Measurements from ENCODE around the gene TRIM47. TPM values are rescaled to one million over a fixed set of nuclear protein-coding genes. Genes with fewer than 3 reads are reported as not detected.

Gene TRIM47
- total and polyA plus RNA-seq, 2 of the 13 experiments (the other 11 are each of a cell fraction or from before 2014, with no cell fraction given), result 33.5 to 82.0 TPM

GRCh38 chr17:75904749-75905521, 26.6 kb upstream of the TRIM47 start, which contains the start of gene MRPL38 (continued):
- TF ChIP-seq ELF1 (CRISPR knock-in tag; IDR thresholded peaks at IDR 0.05) (peak; percentile 97), FOSL1 (CRISPR knock-in tag; IDR thresholded peaks at IDR 0.05; ENCODE audit: borderline replicate concordance) (no peak), PCBP2 (optimal IDR thresholded peaks at IDR 0.05; ENCODE audit: low read depth, low read length, poor library complexity, severe bottlenecking) (no peak), NFAT5 (CRISPR knock-in tag; IDR thresholded peaks at IDR 0.05) (no peak; the same call in 1 of the 2 replicates), TBP (CRISPR knock-in tag; IDR thresholded peaks at IDR 0.05) (0 out of 2 replicates have a peak, but pooled peaks have one; percentile 48), ELF3 (CRISPR knock-in tag; IDR thresholded peaks at IDR 0.05) (peak; percentile 93), NR2F1 (CRISPR knock-in tag; IDR thresholded peaks at IDR 0.05) (peak in 1 of 2 experiments; percentile 48; a peak in 2 of 4 replicates), CSRNP2 (CRISPR knock-in tag; conservative IDR thresholded peaks at IDR 0.05; ENCODE audit: low read depth) (no peak), PAX8 (CRISPR knock-in tag; IDR thresholded peaks at IDR 0.05; ENCODE audit: borderline replicate concordance) (0 out of 2 replicates have a peak, but pooled peaks have one; percentile 48), KAT8 (CRISPR knock-in tag; IDR thresholded peaks at IDR 0.05) (peak; percentile 96)
- TF ChIP-seq, protein P1, sequence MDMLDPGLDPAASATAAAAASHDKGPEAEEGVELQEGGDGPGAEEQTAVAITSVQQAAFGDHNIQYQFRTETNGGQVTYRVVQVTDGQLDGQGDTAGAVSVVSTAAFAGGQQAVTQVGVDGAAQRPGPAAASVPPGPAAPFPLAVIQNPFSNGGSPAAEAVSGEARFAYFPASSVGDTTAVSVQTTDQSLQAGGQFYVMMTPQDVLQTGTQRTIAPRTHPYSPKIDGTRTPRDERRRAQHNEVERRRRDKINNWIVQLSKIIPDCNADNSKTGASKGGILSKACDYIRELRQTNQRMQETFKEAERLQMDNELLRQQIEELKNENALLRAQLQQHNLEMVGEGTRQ (IDR thresholded peaks at IDR 0.05; ENCODE audit: low read depth, low read length), result no peak
- TF ChIP-seq, protein P1 (CRISPR knock-in tag; IDR thresholded peaks at IDR 0.05; ENCODE audit: borderline replicate concordance), result no peak; the same call in 1 of the 2 replicates
- TF ChIP-seq, protein P2, sequence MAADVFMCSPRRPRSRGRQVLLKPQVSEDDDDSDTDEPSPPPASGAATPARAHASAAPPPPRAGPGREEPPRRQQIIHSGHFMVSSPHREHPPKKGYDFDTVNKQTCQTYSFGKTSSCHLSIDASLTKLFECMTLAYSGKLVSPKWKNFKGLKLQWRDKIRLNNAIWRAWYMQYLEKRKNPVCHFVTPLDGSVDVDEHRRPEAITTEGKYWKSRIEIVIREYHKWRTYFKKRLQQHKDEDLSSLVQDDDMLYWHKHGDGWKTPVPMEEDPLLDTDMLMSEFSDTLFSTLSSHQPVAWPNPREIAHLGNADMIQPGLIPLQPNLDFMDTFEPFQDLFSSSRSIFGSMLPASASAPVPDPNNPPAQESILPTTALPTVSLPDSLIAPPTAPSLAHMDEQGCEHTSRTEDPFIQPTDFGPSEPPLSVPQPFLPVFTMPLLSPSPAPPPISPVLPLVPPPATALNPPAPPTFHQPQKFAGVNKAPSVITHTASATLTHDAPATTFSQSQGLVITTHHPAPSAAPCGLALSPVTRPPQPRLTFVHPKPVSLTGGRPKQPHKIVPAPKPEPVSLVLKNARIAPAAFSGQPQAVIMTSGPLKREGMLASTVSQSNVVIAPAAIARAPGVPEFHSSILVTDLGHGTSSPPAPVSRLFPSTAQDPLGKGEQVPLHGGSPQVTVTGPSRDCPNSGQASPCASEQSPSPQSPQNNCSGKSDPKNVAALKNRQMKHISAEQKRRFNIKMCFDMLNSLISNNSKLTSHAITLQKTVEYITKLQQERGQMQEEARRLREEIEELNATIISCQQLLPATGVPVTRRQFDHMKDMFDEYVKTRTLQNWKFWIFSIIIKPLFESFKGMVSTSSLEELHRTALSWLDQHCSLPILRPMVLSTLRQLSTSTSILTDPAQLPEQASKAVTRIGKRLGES (CRISPR knock-in tag; IDR thresholded peaks at IDR 0.05; ENCODE audit: borderline replicate concordance), result peak; percentile 82; the same call in 1 of the 2 replicates

Measured in HepG2 (cell line).